ENCODE results near the gene CHST9. TPM values are rescaled to one million over a fixed set of nuclear protein-coding genes. Genes with fewer than 3 reads are reported as not detected.

Gene CHST9
- total RNA-seq, 1 donor from 2014 or later: 0.49 TPM

- no peak for DNase-seq (ENCODE audit: low read depth, low spot score)
- Mint-ChIP-seq H3K9me3 (peaks cover 6% of the 10 kb centered on the region), H3K27me3 (ENCODE audit: low read depth) (no peaks in the 10 kb centered on the region), H3K36me3 (ENCODE audit: low read depth) (no peaks in the 10 kb centered on the region), H3K4me3 (no peak overlapping the region), H3K27ac (ENCODE audit: unreplicated experiment) (no peak overlapping the region), H3K4me1 (no peaks in the 10 kb centered on the region)
- TF ChIP-seq CTCF (conservative IDR thresholded peaks at IDR 0.05): no peak
Measured at GRCh38 chr18:27114842-27115241, 70.3 kb downstream of the CHST9 start.

- Mint-ChIP-seq H3K9me3 (peaks cover 6% of the 10 kb centered on the region), H3K4me1 (no peaks in the 10 kb centered on the region), H3K36me3 (ENCODE audit: low read depth) (no peaks in the 10 kb centered on the region), H3K4me3 (no peak overlapping the region), H3K27ac (ENCODE audit: unreplicated experiment) (no peak overlapping the region), H3K27me3 (ENCODE audit: low read depth) (no peaks in the 10 kb centered on the region)
- no peak for TF ChIP-seq CTCF (conservative IDR thresholded peaks at IDR 0.05)
- DNase-seq (ENCODE audit: low read depth, low spot score): no peak
Measured at GRCh38 chr18:27113358-27113757, 71.8 kb downstream of the CHST9 start.

DNA sequence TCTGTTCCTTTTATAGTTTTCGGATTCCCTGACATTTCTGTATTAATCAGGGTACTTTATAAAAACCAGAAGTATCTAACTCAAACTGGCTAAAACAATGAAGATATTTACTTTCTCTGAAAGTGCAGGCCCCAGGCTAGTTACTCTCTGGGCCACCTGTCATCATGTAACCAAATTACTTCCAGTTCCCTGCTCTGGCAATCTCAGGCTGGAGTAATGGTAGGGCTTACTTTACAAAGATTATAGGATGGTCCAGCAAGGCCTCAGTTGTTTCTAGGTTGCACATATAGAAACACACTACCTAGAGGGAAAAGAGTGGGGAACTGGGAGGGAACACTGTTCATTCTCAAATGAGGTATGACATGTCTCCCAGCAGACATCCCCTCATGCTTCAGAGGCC lies 74.8 kb downstream of the CHST9 start:
- Mint-ChIP-seq H3K9me3 (peaks cover 9% of the 10 kb centered on the region), H3K27me3 (ENCODE audit: low read depth) (no peaks in the 10 kb centered on the region), H3K4me3 (no peak overlapping the region), H3K4me1 (peaks cover 3% of the 10 kb centered on the region), H3K36me3 (ENCODE audit: low read depth) (no peaks in the 10 kb centered on the region), H3K27ac (ENCODE audit: unreplicated experiment) (no peak overlapping the region)
- DNase-seq (ENCODE audit: low read depth, low spot score): no peak
- no peak for TF ChIP-seq CTCF (conservative IDR thresholded peaks at IDR 0.05)

DNA sequence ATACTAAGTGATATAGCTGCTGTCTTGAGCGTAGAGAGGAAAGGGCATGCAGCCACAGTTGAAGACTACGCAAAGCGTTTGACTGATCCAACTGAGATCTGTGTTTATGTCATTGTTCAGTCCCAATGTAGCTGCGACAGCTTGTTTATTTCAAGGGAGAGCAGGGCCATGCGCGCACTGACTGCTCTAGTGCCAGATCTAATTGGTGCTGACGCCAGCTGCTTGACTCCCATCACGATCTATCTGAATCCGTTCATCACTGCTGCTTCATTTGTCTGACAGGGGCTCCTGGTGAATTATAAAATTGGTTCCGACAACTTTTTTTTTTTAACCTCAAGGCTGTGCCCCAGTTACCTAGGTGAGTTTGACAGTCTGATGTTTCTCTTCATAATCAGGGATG lies 75.7 kb downstream of the CHST9 start:
- Mint-ChIP-seq H3K36me3 (ENCODE audit: low read depth) (no peaks in the 10 kb centered on the region), H3K27ac (ENCODE audit: unreplicated experiment) (no peak overlapping the region), H3K4me3 (no peak overlapping the region), H3K27me3 (ENCODE audit: low read depth) (no peaks in the 10 kb centered on the region), H3K9me3 (peaks cover 9% of the 10 kb centered on the region), H3K4me1 (peaks cover 9% of the 10 kb centered on the region)
- no peak for TF ChIP-seq CTCF (conservative IDR thresholded peaks at IDR 0.05)
- DNase-seq (ENCODE audit: low read depth, low spot score): no peak

GRCh38 chr18:27108842-27109241 lies 76.3 kb downstream of the CHST9 start:
- Mint-ChIP-seq H3K36me3 (ENCODE audit: low read depth) (no peaks in the 10 kb centered on the region), H3K27ac (ENCODE audit: unreplicated experiment) (no peak overlapping the region), H3K9me3 (peaks cover 9% of the 10 kb centered on the region), H3K27me3 (ENCODE audit: low read depth) (no peaks in the 10 kb centered on the region), H3K4me1 (peaks cover 14% of the 10 kb centered on the region), H3K4me3 (no peak overlapping the region)
- DNase-seq (ENCODE audit: low read depth, low spot score): no peak
- TF ChIP-seq CTCF (conservative IDR thresholded peaks at IDR 0.05): no peak

DNA sequence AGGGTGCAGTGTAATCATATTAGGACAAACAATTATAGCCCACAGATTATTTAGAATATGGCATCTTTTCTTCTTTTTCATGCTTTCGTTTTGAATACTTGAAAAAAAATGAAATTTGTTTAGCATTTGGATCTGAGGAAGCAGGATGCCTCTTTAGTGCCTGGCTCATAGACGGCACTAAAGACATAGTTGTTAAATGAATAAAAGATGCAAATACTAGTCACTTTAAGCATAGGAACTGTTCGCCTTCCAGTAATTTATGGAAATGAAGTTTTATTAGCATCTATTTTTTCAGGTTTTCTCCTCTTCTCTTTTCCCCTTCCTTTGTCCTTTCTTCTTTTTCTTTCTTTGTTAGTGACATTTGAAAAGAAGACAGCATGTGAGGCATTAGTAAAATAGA lies 80.4 kb downstream of the CHST9 start:
- Mint-ChIP-seq H3K36me3 (ENCODE audit: low read depth) (no peaks in the 10 kb centered on the region), H3K4me3 (no peak overlapping the region), H3K27me3 (ENCODE audit: low read depth) (no peaks in the 10 kb centered on the region), H3K4me1 (peaks cover 14% of the 10 kb centered on the region), H3K9me3 (peaks cover 3% of the 10 kb centered on the region), H3K27ac (ENCODE audit: unreplicated experiment) (no peak overlapping the region)
- TF ChIP-seq CTCF (conservative IDR thresholded peaks at IDR 0.05): no peak
- no peak for DNase-seq (ENCODE audit: low read depth, low spot score)

All from neural crest cell (in vitro differentiated cells).